ENCODE results near the gene C9orf50.

The C9orf50 gene

DNA sequence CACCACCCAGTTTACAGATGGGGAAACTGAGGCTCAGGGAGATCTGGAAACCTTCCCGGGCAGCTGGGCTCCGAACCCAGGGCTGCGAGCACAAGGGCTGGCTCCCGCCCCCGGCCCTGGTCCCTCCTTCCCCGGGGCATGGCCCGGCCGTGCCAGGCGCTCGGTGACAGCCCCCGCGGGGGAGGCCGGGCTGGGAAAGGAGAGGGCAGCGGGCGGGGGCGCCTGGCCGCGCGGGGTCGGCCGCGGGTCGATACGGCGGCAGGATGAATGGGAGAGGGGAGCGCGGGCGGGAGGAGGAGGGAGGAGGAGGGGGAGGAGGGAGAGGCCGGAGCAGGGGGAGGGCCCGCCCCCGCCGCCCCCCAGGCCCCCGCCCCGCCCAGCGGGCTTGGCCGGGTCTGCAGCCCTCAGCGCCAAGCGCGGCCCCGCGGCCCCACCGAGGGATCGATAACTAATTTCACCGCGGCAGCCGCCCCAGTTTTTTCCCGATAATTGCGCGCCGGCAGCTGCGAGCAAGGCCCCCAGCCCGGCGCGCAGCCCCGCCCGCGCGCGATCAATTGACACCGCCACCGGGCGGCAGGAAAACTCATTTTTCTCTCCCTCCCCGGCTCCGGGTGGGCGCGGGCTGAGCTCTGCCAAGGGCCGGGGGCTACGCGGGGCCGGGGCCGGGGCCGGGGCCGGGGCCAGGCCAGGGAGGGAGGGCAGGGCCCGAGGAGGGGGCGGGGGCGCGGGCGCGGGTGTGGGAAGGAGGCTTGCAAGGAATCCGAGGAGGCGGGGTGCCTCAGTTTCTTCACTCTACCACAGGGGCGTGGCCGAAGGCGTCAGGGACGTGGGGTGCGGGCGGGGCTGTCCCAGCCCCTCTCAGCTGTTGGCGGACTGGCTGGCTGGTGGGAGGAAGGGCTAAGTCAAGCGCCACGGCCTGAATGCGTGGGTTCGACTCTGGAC lies 52.1 kb downstream of the C9orf50 start:
- DNase-seq, result no peak

DNA sequence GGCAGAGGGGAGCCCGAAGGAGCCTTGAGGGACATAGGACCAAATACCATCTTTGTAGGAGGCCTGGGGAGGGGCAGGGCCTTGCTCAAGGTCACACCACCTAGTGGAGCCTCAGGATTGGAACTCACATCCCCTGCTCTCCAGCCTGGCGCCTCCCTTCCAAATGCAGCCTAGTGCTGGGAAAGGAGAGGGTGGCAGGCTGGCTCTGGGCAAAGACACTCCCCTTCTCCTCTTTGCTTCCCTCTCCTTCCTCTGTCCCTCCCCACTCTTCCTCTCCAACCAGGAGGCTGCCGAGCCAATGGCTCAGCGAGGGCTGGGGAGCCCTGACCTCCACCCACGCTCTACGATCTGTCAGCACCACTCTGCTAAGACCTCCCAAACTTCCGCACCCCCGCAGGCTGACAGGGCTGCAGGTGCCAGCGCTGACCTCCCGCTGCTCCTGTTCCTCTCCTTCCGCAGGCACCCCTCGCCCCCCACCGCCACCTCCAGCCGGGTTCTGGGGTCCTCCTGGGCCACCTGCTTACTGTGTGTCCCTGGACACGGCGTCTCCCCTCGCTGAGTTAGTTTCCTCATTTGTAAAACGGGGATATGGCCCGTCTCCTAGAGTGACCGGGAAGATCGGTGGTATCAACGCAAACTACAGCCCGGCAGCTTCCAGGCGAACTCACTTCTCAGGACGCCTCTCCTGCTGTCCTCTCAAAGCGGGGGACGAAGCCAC lies 52.9 kb downstream of the C9orf50 start:
- DNase-seq, result no peak

DNA sequence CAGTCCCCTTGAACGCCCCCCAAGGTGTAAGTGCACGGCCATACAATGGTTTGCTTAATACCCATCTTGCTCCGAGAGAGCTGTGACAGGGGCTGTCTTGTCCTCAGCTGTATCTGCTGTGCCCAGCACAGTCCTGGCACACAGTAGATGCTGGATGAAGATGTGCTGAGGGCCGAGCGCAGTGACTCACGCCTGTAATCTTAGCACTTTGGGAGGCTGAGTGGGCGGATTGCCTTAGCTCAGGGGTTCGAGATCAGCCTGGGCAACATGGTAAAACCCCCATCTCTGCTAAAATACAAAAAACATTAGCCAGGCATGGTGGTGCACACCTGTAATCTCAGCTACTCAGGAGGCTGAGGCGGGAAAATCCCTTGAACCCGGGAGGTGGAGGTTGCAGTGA lies 53.6 kb downstream of the C9orf50 start:
- DNase-seq, result no peak

DNA sequence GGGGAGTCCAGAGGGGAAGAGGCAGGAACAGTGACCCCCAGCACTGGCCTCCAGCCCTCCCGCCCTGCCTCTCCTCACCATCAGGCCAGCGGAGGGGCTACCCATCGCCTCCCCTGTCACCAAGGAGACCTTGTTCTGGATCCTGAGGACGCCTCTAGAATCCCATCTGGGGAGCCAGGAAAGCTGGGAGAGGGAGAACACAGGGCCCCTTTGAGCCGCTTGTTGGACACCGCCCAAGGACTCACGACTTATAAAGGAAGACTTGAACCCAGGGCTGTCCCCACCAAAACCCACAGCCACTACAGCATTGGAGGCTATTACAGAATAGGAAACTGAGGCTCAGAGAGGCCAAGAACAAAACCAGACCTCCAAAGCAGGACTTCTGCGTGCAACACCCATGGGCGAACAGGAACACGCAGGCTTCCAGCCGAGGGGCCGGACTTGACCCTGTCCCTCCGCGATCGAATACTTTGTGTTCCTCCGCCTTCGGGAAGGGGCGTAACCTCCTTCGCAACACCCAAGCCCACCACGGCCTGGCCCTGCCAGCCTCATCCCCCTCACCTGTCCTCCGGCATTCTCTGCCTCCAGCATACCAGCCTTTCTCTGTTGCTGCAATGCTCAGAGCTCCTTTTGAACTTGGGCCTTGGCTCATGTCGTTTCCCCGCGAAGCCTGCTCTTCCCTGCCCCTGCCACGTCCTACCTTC lies 54.2 kb downstream of the C9orf50 start:
- no peak for DNase-seq

DNA sequence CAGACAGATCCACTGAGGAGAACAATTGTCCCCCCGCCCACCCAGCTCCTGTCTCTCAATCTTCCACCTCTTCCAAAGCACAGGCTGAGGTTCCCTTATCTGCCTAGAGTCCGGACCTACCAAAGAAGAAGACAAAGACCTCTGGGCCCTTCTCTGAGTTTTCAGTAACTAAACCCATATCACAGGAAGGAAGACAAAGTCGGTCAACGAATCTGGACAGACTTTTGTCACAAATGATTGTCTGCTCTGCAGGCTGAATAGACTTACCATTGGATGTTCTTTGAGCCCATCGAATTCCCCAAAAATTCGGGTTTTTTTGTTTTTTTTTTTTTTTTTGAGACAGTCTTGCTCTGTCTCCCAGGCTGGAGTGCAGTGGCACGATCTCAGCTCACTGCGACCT lies 58.0 kb downstream of the C9orf50 start:
- no peak for DNase-seq

DNA sequence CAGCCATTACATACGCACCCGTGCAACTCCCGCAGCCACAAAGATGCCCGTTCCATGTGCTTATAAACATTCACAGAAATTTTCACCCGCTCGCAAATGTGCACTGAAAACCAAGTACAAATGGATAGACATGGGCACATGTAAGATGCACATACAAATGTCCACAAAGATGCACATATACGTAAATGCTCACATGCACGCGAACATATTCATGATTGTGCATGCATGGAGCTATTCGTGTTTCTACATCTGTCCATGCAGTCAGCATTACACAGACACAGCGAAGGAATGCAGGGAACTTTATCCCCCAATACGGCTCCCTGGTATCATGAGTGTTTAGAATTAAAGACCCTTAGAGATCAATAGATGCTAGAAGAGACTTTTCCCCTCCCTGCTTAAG lies 58.4 kb downstream of the C9orf50 start:
- no peak for DNase-seq

Data from T-helper 1 cell (primary cell).